ENCODE measurements around the gene SASS6. TPM values are rescaled to one million over a fixed set of nuclear protein-coding genes. Genes with fewer than 3 reads are reported as not detected.
A peak's percentile ranks its signal among the peaks of the same experiment; 100 is the strongest.

Gene SASS6
- total RNA-seq, 1 donor: 9.5 TPM

DNA sequence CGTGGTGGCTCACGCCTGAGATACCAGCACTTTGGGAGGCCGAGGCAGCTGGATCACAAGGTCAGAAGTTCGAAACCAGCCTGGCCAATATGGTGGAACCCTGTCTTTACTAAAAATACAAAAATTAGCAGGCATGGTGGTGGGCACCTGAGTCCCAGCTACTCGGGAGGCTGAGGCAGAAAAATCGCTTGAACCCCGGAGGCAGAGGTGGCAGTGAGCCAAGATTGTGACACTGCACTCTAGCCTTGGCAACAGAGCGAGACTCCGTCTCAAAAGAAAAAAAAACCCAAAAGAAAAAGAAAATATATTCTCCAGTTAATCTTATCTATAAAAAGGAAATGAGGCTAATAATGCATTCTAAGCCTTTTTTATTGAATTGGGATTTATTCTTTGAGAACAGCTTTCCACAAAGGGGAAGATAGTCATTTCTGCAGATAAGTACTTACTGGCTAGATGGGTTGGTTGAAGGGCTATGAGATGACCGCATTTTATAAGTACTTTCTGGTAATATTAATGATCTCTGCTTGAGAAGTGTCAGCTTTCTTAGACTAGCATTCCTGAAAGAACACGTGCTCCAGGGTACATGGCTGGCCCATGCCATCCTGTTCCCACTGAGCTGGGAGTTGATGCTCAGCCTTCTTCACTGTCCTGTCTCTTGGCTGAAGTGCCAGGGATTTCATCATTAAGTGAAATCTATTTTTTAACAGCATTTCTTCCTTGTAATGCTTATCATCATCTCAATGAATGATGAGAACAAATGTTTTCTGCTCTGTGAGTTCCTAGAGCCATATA lies 57.9 kb downstream of the SASS6 start:
- peak; percentile 59 for DNase-seq (ENCODE audit: low read depth)
- no peak overlapping the region for H3K4me3 ChIP-seq (ENCODE audit: low read depth, low read length)
- TF ChIP-seq, protein P1, sequence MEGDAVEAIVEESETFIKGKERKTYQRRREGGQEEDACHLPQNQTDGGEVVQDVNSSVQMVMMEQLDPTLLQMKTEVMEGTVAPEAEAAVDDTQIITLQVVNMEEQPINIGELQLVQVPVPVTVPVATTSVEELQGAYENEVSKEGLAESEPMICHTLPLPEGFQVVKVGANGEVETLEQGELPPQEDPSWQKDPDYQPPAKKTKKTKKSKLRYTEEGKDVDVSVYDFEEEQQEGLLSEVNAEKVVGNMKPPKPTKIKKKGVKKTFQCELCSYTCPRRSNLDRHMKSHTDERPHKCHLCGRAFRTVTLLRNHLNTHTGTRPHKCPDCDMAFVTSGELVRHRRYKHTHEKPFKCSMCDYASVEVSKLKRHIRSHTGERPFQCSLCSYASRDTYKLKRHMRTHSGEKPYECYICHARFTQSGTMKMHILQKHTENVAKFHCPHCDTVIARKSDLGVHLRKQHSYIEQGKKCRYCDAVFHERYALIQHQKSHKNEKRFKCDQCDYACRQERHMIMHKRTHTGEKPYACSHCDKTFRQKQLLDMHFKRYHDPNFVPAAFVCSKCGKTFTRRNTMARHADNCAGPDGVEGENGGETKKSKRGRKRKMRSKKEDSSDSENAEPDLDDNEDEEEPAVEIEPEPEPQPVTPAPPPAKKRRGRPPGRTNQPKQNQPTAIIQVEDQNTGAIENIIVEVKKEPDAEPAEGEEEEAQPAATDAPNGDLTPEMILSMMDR (IDR thresholded peaks at IDR 0.05; ENCODE audit: insufficient read depth, low read length): no peak

- TF ChIP-seq, protein P1 (IDR thresholded peaks at IDR 0.05; ENCODE audit: insufficient read depth, low read length): no peak
- no peak overlapping the region for H3K4me3 ChIP-seq (ENCODE audit: low read depth, low read length)
- DNase-seq (ENCODE audit: low read depth): no peak
Measured at GRCh38 chr1:100073531-100073930, 59.2 kb downstream of the SASS6 start.

DNA sequence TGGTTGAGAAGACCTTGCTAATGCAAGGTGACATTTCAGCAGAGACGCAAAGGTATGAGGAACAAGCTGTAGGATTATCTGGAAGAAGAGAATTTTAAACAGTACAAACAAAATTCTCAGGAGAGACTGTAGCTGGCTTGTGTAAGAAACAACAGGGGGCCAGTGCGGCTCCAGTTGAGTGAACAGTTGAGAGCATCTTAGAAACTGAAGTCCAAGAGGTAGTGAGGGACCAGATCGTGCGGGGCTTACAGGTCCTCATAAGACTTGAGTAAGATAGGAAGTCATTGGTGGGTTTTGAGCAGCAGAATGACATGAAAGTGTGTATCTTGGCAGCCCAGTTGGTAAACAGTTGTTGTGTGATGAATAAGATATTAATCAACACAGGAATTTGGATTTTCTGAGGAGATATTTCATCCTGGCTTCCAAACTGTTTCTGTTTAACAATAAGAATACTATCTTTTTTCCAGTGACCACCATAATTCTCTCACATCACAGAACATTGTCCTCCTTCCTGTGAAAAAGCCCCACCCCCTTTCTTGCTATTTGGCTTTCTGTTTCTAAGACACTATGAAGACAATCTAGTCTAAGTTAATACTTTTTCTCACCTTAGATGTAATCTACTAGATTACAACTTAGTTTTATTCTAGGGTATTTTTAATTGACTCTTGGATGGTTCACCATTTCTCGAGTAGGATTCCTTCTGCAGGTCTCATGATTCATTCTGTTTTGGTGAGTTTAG lies 62.4 kb downstream of the SASS6 start:
- TF ChIP-seq, protein P1 (IDR thresholded peaks at IDR 0.05; ENCODE audit: insufficient read depth, low read length): no peak
- H3K4me3 ChIP-seq (ENCODE audit: low read depth, low read length): no peak overlapping the region
- DNase-seq (ENCODE audit: low read depth): no peak

DNA sequence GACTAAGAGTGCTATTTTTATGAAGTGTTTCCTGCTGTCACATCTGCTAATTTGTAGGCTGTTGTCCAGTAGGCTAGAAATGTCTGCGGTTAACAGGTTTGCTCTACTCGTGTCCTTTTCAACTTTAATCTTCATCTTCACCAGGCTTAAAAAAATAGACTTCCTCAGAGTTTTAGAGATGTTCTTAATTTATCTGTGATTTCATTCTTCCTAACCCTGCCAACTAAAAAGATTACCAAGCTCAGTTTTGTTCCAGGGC lies 66.8 kb downstream of the SASS6 start:
- TF ChIP-seq, protein P1 (IDR thresholded peaks at IDR 0.05; ENCODE audit: insufficient read depth, low read length): no peak
- H3K4me3 ChIP-seq (ENCODE audit: low read depth, low read length): no peak overlapping the region

DNA sequence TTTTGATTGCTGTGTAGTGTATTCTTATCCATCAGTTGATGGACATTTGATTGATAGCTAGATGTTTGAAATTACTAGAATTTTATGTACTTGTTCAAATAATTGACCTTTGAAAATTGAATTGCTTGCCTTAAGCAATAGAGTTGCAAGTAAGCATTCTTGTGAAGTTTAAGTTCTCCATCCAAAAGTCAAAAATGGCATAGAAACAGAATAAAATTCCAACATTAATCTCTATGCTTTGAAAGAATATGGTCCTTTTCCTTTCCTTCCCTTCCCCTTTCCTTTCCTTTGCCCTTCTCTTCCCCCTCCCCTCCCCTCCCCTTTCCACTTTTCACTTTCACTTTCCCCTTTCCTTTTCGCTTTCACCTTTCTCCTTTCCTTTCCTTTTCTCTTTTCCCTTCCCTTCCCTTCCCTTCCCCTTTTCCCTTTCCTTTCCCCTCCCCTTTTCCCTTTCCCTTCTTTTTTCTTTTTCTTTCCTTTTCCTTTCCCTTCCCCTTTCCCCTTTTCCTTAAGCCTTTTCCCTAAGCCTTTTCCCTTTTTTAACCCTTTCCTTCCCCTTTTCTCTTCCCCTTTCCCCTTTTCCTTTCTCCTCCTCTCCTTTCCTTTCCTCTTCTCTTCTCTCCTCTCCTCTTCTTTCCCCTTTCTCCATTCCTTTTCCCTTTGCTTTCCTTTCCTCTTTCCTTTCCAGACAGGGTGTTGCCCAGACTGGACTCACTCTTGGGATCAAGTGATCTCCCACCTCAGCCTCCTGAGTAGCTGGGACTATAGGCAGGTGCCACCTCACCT lies 67.4 kb downstream of the SASS6 start:
- DNase-seq (ENCODE audit: low read depth): no peak
- TF ChIP-seq, protein P1 (IDR thresholded peaks at IDR 0.05; ENCODE audit: insufficient read depth, low read length): no peak
- H3K4me3 ChIP-seq (ENCODE audit: low read depth, low read length): no peak overlapping the region

More for the DNA sequence above, 66.8 kb downstream of the SASS6 start:
- DNase-seq (ENCODE audit: low read depth): no peak

GRCh38 chr1:100061681-100062080 lies 71.0 kb downstream of the SASS6 start:
- TF ChIP-seq, protein P1 (IDR thresholded peaks at IDR 0.05; ENCODE audit: insufficient read depth, low read length): no peak
- no peak for DNase-seq (ENCODE audit: low read depth)
- no peak overlapping the region for H3K4me3 ChIP-seq (ENCODE audit: low read depth, low read length)

Data from fibroblast of the aortic adventitia (primary cell).